K562 (cell line): ENCODE measurements around the gene KMO. TPM values are rescaled to one million over a fixed set of nuclear protein-coding genes. Genes with fewer than 3 reads are reported as not detected.

Experiments
- BRF2 ChIP-seq: IDR thresholded peaks from 3 replicates; pipeline ENCODE4 v1.6.1; 2011; ENCODE audit warnings: borderline replicate concordance, mild to moderate bottlenecking; ENCODE audit not compliant: insufficient read length, insufficient read depth
- CHD2 ChIP-seq: IDR thresholded peaks from 2 replicates; pipeline ENCODE4 v1.6.1; 2011; ENCODE audit warnings: low read depth, low read length
- CTCFL ChIP-seq: IDR thresholded peaks from 2 replicates; pipeline ENCODE4 v1.6.1; 2011; ENCODE audit warnings: borderline replicate concordance, low read depth, mild to moderate bottlenecking, moderate library complexity, low read length; ENCODE audit not compliant: insufficient read depth, poor library complexity, severe bottlenecking
- ETS1 ChIP-seq: conservative IDR thresholded peaks from 2 replicates; pipeline ENCODE4 v1.6.1; 2011; ENCODE audit warnings: low read depth, mild to moderate bottlenecking, low read length; ENCODE audit not compliant: control insufficient read depth
- FOXK2 ChIP-seq, 2 experiments: fragments of 450-650 bp; IDR thresholded peaks in 1 of 2; conservative IDR thresholded peaks in 1 of 2; 2 replicates each; pipeline ENCODE4 v1.6.1; 2016; ENCODE audit warnings: low read depth in 2 of 2, mild to moderate bottlenecking in 1 of 2
- HCFC1 ChIP-seq: IDR thresholded peaks from 2 replicates; pipeline ENCODE4 v1.6.1; 2012; ENCODE audit warnings: low read depth, low read length, improper control_type of control experiment
- HNRNPLL ChIP-seq: fragments of 200-400 bp; formaldehyde crosslinking; IDR thresholded peaks from 2 replicates; pipeline ENCODE4 v1.6.1; 2017; ENCODE audit warnings: low read length, low read depth, mild to moderate bottlenecking; ENCODE audit not compliant: poor library complexity, severe bottlenecking
- ID3 ChIP-seq, 2 experiments: fragments of 250-450 bp in 1 of 2; fragments of 450-650 bp in 1 of 2; sonication (Bioruptor Pico) in 1 of 2; IDR thresholded peaks; 2 replicates each; pipeline versions ENCODE4 v1.6.1 to v1.8.0; 2016 to 2021; ENCODE audit warnings: mild to moderate bottlenecking in 2 of 2, moderate library complexity in 2 of 2, missing compliant biosample characterization in 1 of 2, missing genetic modification characterization in 1 of 2
- SIN3A ChIP-seq, 2 experiments: fragments of 150-350 bp in 1 of 2; IDR thresholded peaks; 2 replicates each; pipeline ENCODE4 v1.6.1; 2011 to 2016; ENCODE audit warnings: borderline replicate concordance in 2 of 2, low read depth in 2 of 2, low read length in 2 of 2, mild to moderate bottlenecking in 2 of 2, moderate library complexity in 2 of 2; ENCODE audit not compliant: control insufficient read depth in 1 of 2
- SIX5 ChIP-seq, 2 experiments: IDR thresholded peaks; 2 replicates each; pipeline ENCODE4 v1.6.1; 2011; ENCODE audit warnings: low read length in 2 of 2, borderline replicate concordance in 1 of 2, low read depth in 1 of 2, mild to moderate bottlenecking in 1 of 2, moderate library complexity in 1 of 2; ENCODE audit not compliant: insufficient read depth in 1 of 2
- SMAD1 ChIP-seq: fragments of 150-350 bp; IDR thresholded peaks from 2 replicates; pipeline ENCODE4 v1.6.1; 2014; ENCODE audit warnings: low read length, low read depth; ENCODE audit not compliant: partially characterized antibody
- SRSF1 ChIP-seq: fragments of 200-400 bp; formaldehyde crosslinking; IDR thresholded peaks from 2 replicates; pipeline ENCODE4 v1.6.1; 2017; ENCODE audit warnings: mild to moderate bottlenecking, low read depth, low read length, moderate library complexity
- ZKSCAN3 ChIP-seq: fragments of 250-450 bp; sonication (Bioruptor Pico); IDR thresholded peaks from 2 replicates; pipeline ENCODE4 v1.4.0; 2020
- ZMIZ1 ChIP-seq, 2 experiments: fragments of 150-350 bp in 1 of 2; IDR thresholded peaks; 2 replicates each; pipeline ENCODE4 v1.6.1; 2012 to 2016; ENCODE audit warnings: low read depth in 2 of 2, low read length in 2 of 2, mild to moderate bottlenecking in 1 of 2, moderate library complexity in 1 of 2
- ZNF133 ChIP-seq: fragments of 250-450 bp; sonication (Bioruptor Pico); IDR thresholded peaks from 2 replicates; pipeline ENCODE4 v1.4.0; 2020; ENCODE audit warnings: mild to moderate bottlenecking
- ZNF77 ChIP-seq: fragments of 250-450 bp; sonication (Bioruptor Pico); IDR thresholded peaks from 2 replicates; pipeline ENCODE4 v1.5.0; 2020
- polyA plus RNA-seq, 8 experiments: library from polyadenylated mRNA; depleted of rRNA in 4 of 8; stranded (reverse) in 5 of 8; unstranded in 3 of 8; fragments of >200 nt; fragmentation: Nextera tagmentation in 2 of 8; fragmentation: Illumina TruSeq in 1 of 8; extraction: Ambion mirVana in 2 of 8; extraction: Trizol in 1 of 8; gene quantifications; 2 replicates each; pipeline versions ENCODE4 v1.2.1 to v1.2.3, GENCODE V29; 2011 to 2014; ENCODE audit warnings: inconsistent platforms in 1 of 8, missing spikeins in 1 of 8
- total RNA-seq, 7 experiments: library from RNA; depleted of rRNA in 6 of 7; stranded (reverse); fragments of >200 nt in 6 of 7; fragmentation: Illumina TruSeq in 2 of 7; extraction: Trizol in 2 of 7; gene quantifications; 2 replicates each; pipeline versions ENCODE4 v1.2.1 to v1.2.3, GENCODE V29; 2011 to 2021; ENCODE audit warnings: low replicate concordance in 1 of 7

The KMO gene
- total and polyA plus RNA-seq, 9 of the 15 experiments (the other 6 are each of a cell fraction or from before 2014, with no cell fraction given): 0.01 to 0.11 (median 0.01) TPM; not detected in 6

GRCh38 chr1:241519308-241520079 lies 12.7 kb upstream of the KMO start, which contains the start of gene FH (continued):
- no peak for TF ChIP-seq BRF2
- no peak for TF ChIP-seq ZKSCAN3 (CRISPR knock-in tag)
- TF ChIP-seq CHD2: peak; percentile 69; the same call in 1 of the 2 replicates
- peak; percentile 71; the same call in 1 of the 2 replicates for TF ChIP-seq ETS1
- TF ChIP-seq ZNF133: no peak
- no peak for TF ChIP-seq CTCFL
- TF ChIP-seq ZMIZ1 (IDR thresholded peaks at IDR 0.05; ENCODE audit: low read depth in 2 of 2, low read length in 2 of 2): peak in 1 of 2 experiments; percentile 18; a peak in 1 of 4 replicates
- peak; percentile 54 for TF ChIP-seq HNRNPLL
- TF ChIP-seq FOXK2 (conservative IDR thresholded peaks at IDR 0.05 in 1 of 2, IDR thresholded peaks at IDR 0.05 in 1 of 2; ENCODE audit: low read depth in 2 of 2): peak; percentile 82; a peak in 3 of 4 replicates
- no peak for TF ChIP-seq SIX5 (IDR thresholded peaks at IDR 0.05; ENCODE audit: borderline replicate concordance in 1 of 2, insufficient read depth in 1 of 2, low read depth in 1 of 2, low read length in 2 of 2)
- no peak for TF ChIP-seq ZNF77
- peak; percentile 80 for TF ChIP-seq SMAD1
- TF ChIP-seq SRSF1: no peak
- peak; percentile 22; the same call in 1 of the 2 replicates for TF ChIP-seq HCFC1
- no peak for TF ChIP-seq ID3 (CRISPR knock-in tag; IDR thresholded peaks at IDR 0.05)
- no peak for TF ChIP-seq ID3 (tag; IDR thresholded peaks at IDR 0.05)
- TF ChIP-seq SIN3A (IDR thresholded peaks at IDR 0.05; ENCODE audit: borderline replicate concordance in 2 of 2, control insufficient read depth in 1 of 2, low read depth in 2 of 2, low read length in 2 of 2): peak; percentile 59 to 88
